Stimulated activated CD8-positive, alpha-beta memory T cell treated with anti-CD3 and anti-CD28 coated beads, Interleukin-15, amount 100 ng/mL, for 1 hour (primary cell): Measurements from ENCODE around the gene MCL1.

Source experiments
- DNase-seq: peaks from one replicate; pipeline ENCODE4 v3.0.0-alpha.2; 2020; ENCODE audit warnings: low read depth

Gene MCL1

GRCh38 chr1:150537732-150538684, 41.4 kb downstream of the MCL1 start:
- DNase-seq, result no peak

- no peak for DNase-seq
These were observed 42.3 kb downstream of the MCL1 start for GRCh38 chr1:150536836-150537731.

- DNase-seq, result no peak
These were observed 43.7 kb downstream of the MCL1 start for GRCh38 chr1:150535511-150536287.

GRCh38 chr1:150534002-150534401, 45.4 kb downstream of the MCL1 start:
- DNase-seq, result no peak

GRCh38 chr1:150532860-150533259, 46.5 kb downstream of the MCL1 start:
- DNase-seq, result no peak

- no peak for DNase-seq
These were observed 48.8 kb downstream of the MCL1 start for GRCh38 chr1:150530491-150531159.

- no peak for DNase-seq
These were observed 50.4 kb downstream of the MCL1 start for GRCh38 chr1:150529017-150529416.

- DNase-seq, result no peak
These were observed 51.2 kb downstream of the MCL1 start for GRCh38 chr1:150528196-150528595.

- no peak for DNase-seq
These were observed 54.1 kb downstream of the MCL1 start for GRCh38 chr1:150525348-150525747.
